Measurements from ENCODE around the gene ACSM6.

GRCh38 chr10:95261926-95262325 is 67.9 kb downstream of the ACSM6 start:
- TF ChIP-seq CTCF (IDR thresholded peaks at IDR 0.05; ENCODE audit: extremely low read depth in 1 of 2, insufficient read depth in 1 of 2, low read depth in 1 of 2, low read length in 2 of 2) (no peak), POLR2A (IDR thresholded peaks at IDR 0.05; ENCODE audit: low read depth, low read length) (no peak), EZH2 (IDR thresholded peaks at IDR 0.05; ENCODE audit: borderline replicate concordance, low read depth, low read length, severe bottlenecking) (no peak), MYC (IDR thresholded peaks at IDR 0.05; ENCODE audit: low read depth, low read length) (no peak), POLR2AphosphoS5 (IDR thresholded peaks at IDR 0.05; ENCODE audit: insufficient read depth, low read depth, low read length) (no peak)

Measured in endothelial cell of umbilical vein (primary cell).